Neural crest cell (in vitro differentiated cells): ENCODE measurements around the gene CLEC4G. TPM values are rescaled to one million over a fixed set of nuclear protein-coding genes. Genes with fewer than 3 reads are reported as not detected.

Experiments
- DNase-seq: peaks from one replicate; pipeline ENCODE4 v3.0.0; 2021; ENCODE audit warnings: low read depth, mixed read lengths, low spot score
- H3K27ac Mint-ChIP-seq: one replicate; pipeline ENCODE4 v1.8.0; 2021; ENCODE audit warnings: mild to moderate bottlenecking, mixed read lengths; ENCODE audit not compliant: unreplicated experiment
- H3K27me3 Mint-ChIP-seq: 2 replicates; pipeline ENCODE4 v1.8.0; 2021; ENCODE audit warnings: low read depth, mild to moderate bottlenecking, mixed read lengths
- H3K36me3 Mint-ChIP-seq: 2 replicates; pipeline ENCODE4 v1.8.0; 2021; ENCODE audit warnings: low read depth, mild to moderate bottlenecking, mixed read lengths
- H3K4me1 Mint-ChIP-seq: 2 replicates; pipeline ENCODE4 v1.8.0; 2021; ENCODE audit warnings: mixed read lengths
- H3K4me3 Mint-ChIP-seq: one replicate; pipeline ENCODE4 v1.8.0; 2021; ENCODE audit warnings: mild to moderate bottlenecking, mixed read lengths
- H3K9me3 Mint-ChIP-seq: 2 replicates; pipeline ENCODE4 v1.8.0; 2021; ENCODE audit warnings: mixed read lengths
- long read RNA-seq: library from polyadenylated mRNA; unstranded; transcript quantifications from one replicate; pipeline ENCODE4 v2.0.0, GENCODE V29; 2020
- total RNA-seq: library from RNA; stranded (reverse); gene quantifications from 2 replicates; pipeline ENCODE4 v1.2.1, GENCODE V29; 2021
- TF ChIP-seq, protein P1 (sequence below): fragments of 200-600 bp; sonication (generic); conservative IDR thresholded peaks from 2 replicates; pipeline ENCODE4 v1.5.0; 2021; ENCODE audit warnings: antibody characterized with exemption, mild to moderate bottlenecking

Gene CLEC4G
- not detected in 2 replicates for total RNA-seq
- long read RNA-seq: 0 reads

GRCh38 chr19:7732045-7732444 lies at the start of gene CLEC4G:
Gene CLEC4G (minus strand): TSS chr19:7732110. CDS start chr19:7732102, 8 bp downstream.
- Mint-ChIP-seq H3K36me3 (no peaks in the 10 kb centered on the region), H3K9me3 (no peaks in the 10 kb centered on the region), H3K27ac (no peak within 1 kb of the TSS), H3K4me1 (no peaks in the 10 kb centered on the region), H3K27me3 (peaks cover 93% of the 10 kb centered on the region), H3K4me3 (no peak within 1 kb of the TSS)
- TF ChIP-seq, protein P1, sequence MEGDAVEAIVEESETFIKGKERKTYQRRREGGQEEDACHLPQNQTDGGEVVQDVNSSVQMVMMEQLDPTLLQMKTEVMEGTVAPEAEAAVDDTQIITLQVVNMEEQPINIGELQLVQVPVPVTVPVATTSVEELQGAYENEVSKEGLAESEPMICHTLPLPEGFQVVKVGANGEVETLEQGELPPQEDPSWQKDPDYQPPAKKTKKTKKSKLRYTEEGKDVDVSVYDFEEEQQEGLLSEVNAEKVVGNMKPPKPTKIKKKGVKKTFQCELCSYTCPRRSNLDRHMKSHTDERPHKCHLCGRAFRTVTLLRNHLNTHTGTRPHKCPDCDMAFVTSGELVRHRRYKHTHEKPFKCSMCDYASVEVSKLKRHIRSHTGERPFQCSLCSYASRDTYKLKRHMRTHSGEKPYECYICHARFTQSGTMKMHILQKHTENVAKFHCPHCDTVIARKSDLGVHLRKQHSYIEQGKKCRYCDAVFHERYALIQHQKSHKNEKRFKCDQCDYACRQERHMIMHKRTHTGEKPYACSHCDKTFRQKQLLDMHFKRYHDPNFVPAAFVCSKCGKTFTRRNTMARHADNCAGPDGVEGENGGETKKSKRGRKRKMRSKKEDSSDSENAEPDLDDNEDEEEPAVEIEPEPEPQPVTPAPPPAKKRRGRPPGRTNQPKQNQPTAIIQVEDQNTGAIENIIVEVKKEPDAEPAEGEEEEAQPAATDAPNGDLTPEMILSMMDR: no peak
- DNase-seq: no peak

DNA sequence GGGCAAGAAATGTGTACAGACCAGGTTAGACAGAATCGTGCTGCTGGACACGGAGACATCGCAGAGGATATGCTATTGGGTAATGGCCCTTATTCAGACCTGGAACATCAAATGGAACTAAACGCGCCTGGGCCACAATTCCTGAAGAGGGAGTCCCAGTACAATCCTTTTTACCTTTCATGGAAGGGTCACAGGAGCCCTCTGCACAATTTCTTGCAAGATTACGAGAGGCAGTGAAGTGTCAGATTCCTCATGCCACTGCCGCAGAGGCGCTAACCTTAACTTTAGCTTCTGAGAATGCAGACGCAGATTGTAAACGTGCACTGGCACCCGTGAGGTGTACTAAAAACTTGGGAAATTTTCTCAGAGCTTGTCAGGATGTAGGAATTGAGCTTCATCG lies 49.2 kb upstream of the CLEC4G start:
- no peak overlapping the region for H3K27ac Mint-ChIP-seq
- no peaks in the 10 kb centered on the region for H3K4me1 Mint-ChIP-seq
- peaks cover 91% of the 10 kb centered on the region for H3K27me3 Mint-ChIP-seq
- TF ChIP-seq, protein P1: no peak
- H3K4me3 Mint-ChIP-seq: no peak overlapping the region
- H3K36me3 Mint-ChIP-seq: no peaks in the 10 kb centered on the region
- DNase-seq: no peak
- H3K9me3 Mint-ChIP-seq: no peaks in the 10 kb centered on the region

GRCh38 chr19:7779631-7780486 lies 47.9 kb upstream of the CLEC4G start:
- DNase-seq: no peak
- H3K4me1 Mint-ChIP-seq: no peaks in the 10 kb centered on the region
- TF ChIP-seq, protein P1: no peak
- no peak overlapping the region for H3K27ac Mint-ChIP-seq
- no peaks in the 10 kb centered on the region for H3K36me3 Mint-ChIP-seq
- no peaks in the 10 kb centered on the region for H3K9me3 Mint-ChIP-seq
- H3K27me3 Mint-ChIP-seq: peaks cover 88% of the 10 kb centered on the region
- H3K4me3 Mint-ChIP-seq: no peak overlapping the region

GRCh38 chr19:7778081-7778480 lies 46.2 kb upstream of the CLEC4G start:
- Mint-ChIP-seq H3K4me3 (no peak overlapping the region), H3K27ac (no peak overlapping the region)

GRCh38 chr19:7775761-7776160 lies 43.9 kb upstream of the CLEC4G start:
- no peaks in the 10 kb centered on the region for H3K36me3 Mint-ChIP-seq
- H3K9me3 Mint-ChIP-seq: no peaks in the 10 kb centered on the region
- TF ChIP-seq, protein P1: no peak
- no peaks in the 10 kb centered on the region for H3K4me1 Mint-ChIP-seq
- H3K4me3 Mint-ChIP-seq: no peak overlapping the region
- H3K27ac Mint-ChIP-seq: no peak overlapping the region
- H3K27me3 Mint-ChIP-seq: peaks cover 72% of the 10 kb centered on the region
- DNase-seq: no peak

More at GRCh38 chr19:7778081-7778480, 46.2 kb upstream of the CLEC4G start:
- TF ChIP-seq, protein P1: no peak
- H3K4me1 Mint-ChIP-seq: no peaks in the 10 kb centered on the region
- peaks cover 75% of the 10 kb centered on the region for H3K27me3 Mint-ChIP-seq
- H3K9me3 Mint-ChIP-seq: no peaks in the 10 kb centered on the region
- no peak for DNase-seq
- H3K36me3 Mint-ChIP-seq: no peaks in the 10 kb centered on the region
